Skeletal muscle satellite cell (primary cell): Measurements from ENCODE around the gene ZNF71.

Experiments used
- H3K27me3 ChIP-seq: 2 replicates; pipeline ENCODE4 v1.7.0; 2013; ENCODE audit warnings: low read length; ENCODE audit not compliant: control insufficient read depth, insufficient read depth
- H3K36me3 ChIP-seq: 2 replicates; pipeline ENCODE4 v1.7.0; 2013; ENCODE audit warnings: mild to moderate bottlenecking, control low read depth, low read length; ENCODE audit not compliant: insufficient read depth
- H3K4me1 ChIP-seq: 2 replicates; pipeline ENCODE4 v1.7.0; 2013; ENCODE audit warnings: low read length; ENCODE audit not compliant: control insufficient read depth, insufficient read depth
- H3K4me2 ChIP-seq: 2 replicates; pipeline ENCODE4 v1.7.0; 2013; ENCODE audit warnings: mild to moderate bottlenecking, low read length
- H3K4me3 ChIP-seq: 2 replicates; pipeline ENCODE4 v1.7.0; 2013; ENCODE audit warnings: low read length
- H3K9ac ChIP-seq: 2 replicates; pipeline ENCODE4 v1.7.0; 2013; ENCODE audit warnings: mild to moderate bottlenecking, low read depth, low read length, moderate library complexity
- H3K9me3 ChIP-seq: replicated peaks from 2 replicates; pipeline ENCODE4 v1.7.0; 2013; ENCODE audit warnings: mild to moderate bottlenecking, control low read depth, low read length

Gene ZNF71

GRCh38 chr19:56595548-56595899 is 422 bp downstream of the ZNF71 start:
- peaks cover 6% of the 10 kb centered on the region for H3K4me1 ChIP-seq
- peak overlapping the region; percentile 100 for H3K4me3 ChIP-seq
- peaks cover 14% of the 10 kb centered on the region for H3K36me3 ChIP-seq
- H3K9me3 ChIP-seq = peaks cover 11% of the 10 kb centered on the region
- peak overlapping the region; percentile 79 for H3K4me2 ChIP-seq
- H3K9ac ChIP-seq = peak overlapping the region; percentile 93
- H3K27me3 ChIP-seq = no peaks in the 10 kb centered on the region

- no peak overlapping the region for H3K9ac ChIP-seq
- H3K4me3 ChIP-seq = peak overlapping the region; percentile 100
- peak overlapping the region; percentile 79 for H3K4me2 ChIP-seq
- H3K27me3 ChIP-seq = no peaks in the 10 kb centered on the region
- H3K4me1 ChIP-seq = peaks cover 6% of the 10 kb centered on the region
- H3K36me3 ChIP-seq = peaks cover 23% of the 10 kb centered on the region
- peaks cover 9% of the 10 kb centered on the region for H3K9me3 ChIP-seq
Observed at GRCh38 chr19:56596676-56597075, 1.6 kb downstream of the ZNF71 start.

DNA sequence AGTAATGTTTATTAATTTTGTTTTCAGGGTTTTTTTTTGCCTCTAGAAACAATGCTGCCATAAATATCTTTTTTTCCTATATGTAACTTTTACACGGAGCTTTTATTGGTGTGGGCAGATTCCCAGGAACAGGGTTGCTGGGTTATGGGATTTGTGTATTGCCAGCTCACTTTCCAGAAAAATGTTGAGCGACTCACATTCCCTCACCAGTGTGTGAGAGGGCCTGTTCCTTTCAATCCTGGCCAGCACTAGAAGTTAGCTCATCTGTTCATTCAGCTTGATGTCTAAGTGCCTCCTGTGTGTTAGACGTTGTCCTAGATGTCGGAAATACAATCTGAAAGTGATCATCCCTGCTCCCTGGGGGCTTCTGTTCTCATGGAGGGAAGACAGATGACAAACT is 2.6 kb downstream of the ZNF71 start:
- Histone ChIP-seq H3K4me3 (no peak overlapping the region), H3K27me3 (no peaks in the 10 kb centered on the region), H3K9ac (no peak overlapping the region), H3K36me3 (peaks cover 30% of the 10 kb centered on the region), H3K4me2 (no peak overlapping the region), H3K9me3 (peaks cover 9% of the 10 kb centered on the region), H3K4me1 (peaks cover 6% of the 10 kb centered on the region)

DNA sequence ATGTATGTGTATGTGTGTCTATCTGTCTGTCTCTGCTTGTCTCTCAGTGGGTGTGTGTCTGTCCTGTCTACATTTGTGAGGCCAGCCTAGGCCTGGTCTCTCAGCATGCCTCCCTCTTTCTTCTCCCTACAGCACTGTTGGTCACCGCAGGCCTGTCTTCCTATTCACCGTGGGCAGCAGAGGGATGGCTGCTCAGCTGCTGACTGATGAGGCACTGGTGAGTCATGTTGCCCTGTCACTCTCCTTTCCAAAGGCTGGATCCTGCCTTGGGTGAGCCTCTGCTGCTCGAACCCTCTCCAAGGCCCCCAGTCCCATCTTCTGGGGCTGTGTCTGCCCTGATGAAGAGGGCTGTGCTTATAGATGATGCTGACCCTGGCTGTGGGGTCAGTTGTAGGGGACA is 6.3 kb downstream of the ZNF71 start:
- no peak overlapping the region for H3K4me3 ChIP-seq
- H3K4me1 ChIP-seq = peaks cover under 1% of the 10 kb centered on the region
- no peaks in the 10 kb centered on the region for H3K27me3 ChIP-seq
- H3K9ac ChIP-seq = no peak overlapping the region
- H3K36me3 ChIP-seq = peaks cover 49% of the 10 kb centered on the region
- H3K9me3 ChIP-seq = peaks cover 9% of the 10 kb centered on the region
- H3K4me2 ChIP-seq = no peak overlapping the region

- Histone ChIP-seq H3K36me3 (peaks cover 39% of the 10 kb centered on the region), H3K4me3 (no peak overlapping the region), H3K4me2 (no peak overlapping the region), H3K4me1 (no peaks in the 10 kb centered on the region), H3K9me3 (peaks cover 3% of the 10 kb centered on the region), H3K27me3 (no peaks in the 10 kb centered on the region), H3K9ac (no peak overlapping the region)
Observed at GRCh38 chr19:56603829-56604228, 8.7 kb downstream of the ZNF71 start.

DNA sequence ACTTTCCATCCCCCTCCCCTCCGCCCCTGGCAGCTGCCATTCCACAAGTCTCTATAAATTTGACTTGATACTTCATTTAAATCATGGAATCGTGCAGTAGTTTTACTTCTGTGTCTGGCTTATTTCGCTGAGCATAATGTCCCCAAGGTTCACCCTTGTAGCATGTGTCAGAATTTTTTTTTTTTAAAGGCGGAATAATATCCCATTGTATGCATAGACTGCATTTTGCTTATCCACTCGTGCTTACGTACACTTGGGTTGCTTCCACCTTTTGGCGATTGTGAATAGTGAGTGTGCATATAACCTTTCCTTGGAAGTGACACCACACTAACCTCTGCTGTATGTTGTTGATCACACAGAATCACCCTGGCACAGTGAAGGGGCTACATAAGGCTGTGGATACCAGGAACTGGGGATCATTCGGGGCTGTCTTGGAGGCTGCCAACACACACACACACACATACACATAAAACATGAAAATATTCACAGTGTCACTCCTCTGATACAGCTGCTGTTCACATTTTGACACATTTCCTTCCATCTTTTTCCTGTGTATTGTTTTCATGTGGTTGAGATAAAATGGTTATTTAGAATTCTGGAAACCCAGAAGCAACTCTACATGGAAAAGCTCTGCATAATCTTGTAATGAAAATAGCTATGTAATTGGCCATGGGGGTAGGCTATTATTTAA is 13.3 kb downstream of the ZNF71 start:
- peaks cover 3% of the 10 kb centered on the region for H3K9me3 ChIP-seq
- H3K9ac ChIP-seq = no peak overlapping the region
- H3K27me3 ChIP-seq = no peaks in the 10 kb centered on the region
- H3K4me2 ChIP-seq = no peak overlapping the region
- H3K36me3 ChIP-seq = peaks cover 22% of the 10 kb centered on the region
- no peak overlapping the region for H3K4me3 ChIP-seq
- no peaks in the 10 kb centered on the region for H3K4me1 ChIP-seq

- Histone ChIP-seq H3K4me1 (no peaks in the 10 kb centered on the region), H3K4me3 (no peak overlapping the region), H3K4me2 (no peak overlapping the region), H3K9me3 (peaks cover 3% of the 10 kb centered on the region), H3K36me3 (peaks cover 15% of the 10 kb centered on the region), H3K9ac (no peak overlapping the region), H3K27me3 (no peaks in the 10 kb centered on the region)
Observed at GRCh38 chr19:56611288-56611687, 16.2 kb downstream of the ZNF71 start.

GRCh38 chr19:56612737-56613136 is 17.6 kb downstream of the ZNF71 start:
- peaks cover 15% of the 10 kb centered on the region for H3K36me3 ChIP-seq
- H3K4me1 ChIP-seq = no peaks in the 10 kb centered on the region
- peaks cover 3% of the 10 kb centered on the region for H3K9me3 ChIP-seq
- H3K4me3 ChIP-seq = no peak overlapping the region
- H3K4me2 ChIP-seq = no peak overlapping the region
- no peak overlapping the region for H3K9ac ChIP-seq
- no peaks in the 10 kb centered on the region for H3K27me3 ChIP-seq

DNA sequence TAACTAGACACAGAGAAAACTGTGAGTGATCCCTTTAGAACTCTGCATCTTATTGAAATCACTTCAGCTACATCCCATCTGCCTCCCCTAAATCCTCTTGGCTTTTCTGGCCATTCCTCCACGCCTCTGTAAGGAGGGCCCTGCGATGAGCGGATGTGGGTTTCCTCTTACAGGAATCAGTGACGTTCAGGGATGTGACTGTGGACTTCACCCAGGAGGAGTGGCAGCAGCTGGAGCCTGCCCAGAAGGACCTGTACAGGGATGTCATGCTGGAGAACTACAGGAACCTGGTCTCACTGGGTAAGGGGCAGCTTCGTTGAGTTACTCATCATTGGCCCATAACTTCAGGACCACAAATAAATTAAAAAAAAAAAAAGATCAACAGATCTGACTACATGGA is 18.5 kb downstream of the ZNF71 start:
- H3K9me3 ChIP-seq = no peaks in the 10 kb centered on the region
- H3K4me2 ChIP-seq = no peak overlapping the region
- H3K36me3 ChIP-seq = peaks cover 20% of the 10 kb centered on the region

GRCh38 chr19:56617531-56617930 is 22.4 kb downstream of the ZNF71 start:
- H3K9me3 ChIP-seq = peaks cover 11% of the 10 kb centered on the region
- H3K36me3 ChIP-seq = peaks cover 34% of the 10 kb centered on the region
- H3K4me2 ChIP-seq = no peak overlapping the region
- H3K4me1 ChIP-seq = no peaks in the 10 kb centered on the region
- H3K4me3 ChIP-seq = no peak overlapping the region
- H3K27me3 ChIP-seq = no peaks in the 10 kb centered on the region
- no peak overlapping the region for H3K9ac ChIP-seq

More for the DNA sequence above, 18.5 kb downstream of the ZNF71 start:
- H3K4me1 ChIP-seq = no peaks in the 10 kb centered on the region
- no peak overlapping the region for H3K9ac ChIP-seq
- H3K4me3 ChIP-seq = no peak overlapping the region
- no peaks in the 10 kb centered on the region for H3K27me3 ChIP-seq

GRCh38 chr19:56619121-56619520 is 24.0 kb downstream of the ZNF71 start:
- no peaks in the 10 kb centered on the region for H3K4me1 ChIP-seq
- H3K9me3 ChIP-seq = peaks cover 11% of the 10 kb centered on the region
- no peaks in the 10 kb centered on the region for H3K27me3 ChIP-seq
- peaks cover 36% of the 10 kb centered on the region for H3K36me3 ChIP-seq
- no peak overlapping the region for H3K4me2 ChIP-seq
- H3K9ac ChIP-seq = no peak overlapping the region
- H3K4me3 ChIP-seq = no peak overlapping the region

DNA sequence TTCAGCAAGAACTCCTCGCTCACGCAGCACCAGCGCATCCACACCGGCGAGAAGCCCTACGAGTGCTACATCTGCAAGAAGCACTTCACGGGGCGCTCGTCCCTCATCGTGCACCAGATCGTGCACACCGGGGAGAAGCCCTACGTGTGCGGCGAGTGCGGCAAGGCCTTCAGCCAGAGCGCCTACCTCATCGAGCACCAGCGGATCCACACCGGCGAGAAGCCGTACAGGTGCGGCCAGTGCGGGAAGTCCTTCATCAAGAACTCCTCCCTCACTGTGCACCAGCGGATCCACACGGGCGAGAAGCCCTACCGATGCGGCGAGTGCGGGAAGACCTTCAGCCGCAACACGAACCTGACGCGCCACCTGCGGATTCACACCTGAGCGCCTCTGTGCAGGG is 27.3 kb downstream of the ZNF71 start:
- no peak overlapping the region for H3K4me3 ChIP-seq
- peaks cover 49% of the 10 kb centered on the region for H3K36me3 ChIP-seq
- H3K9me3 ChIP-seq = peaks cover 11% of the 10 kb centered on the region
- no peaks in the 10 kb centered on the region for H3K27me3 ChIP-seq
- no peaks in the 10 kb centered on the region for H3K4me1 ChIP-seq
- no peak overlapping the region for H3K9ac ChIP-seq
- no peak overlapping the region for H3K4me2 ChIP-seq
